Neural progenitor cell (in vitro differentiated cells): ENCODE measurements around the gene ZSCAN2. TPM values are rescaled to one million over a fixed set of nuclear protein-coding genes. Genes with fewer than 3 reads are reported as not detected.
A peak's percentile ranks its signal among the peaks of the same experiment; 100 is the strongest.

ENCODE experiments used
- DNase-seq: peaks from one replicate; pipeline ENCODE4 v3.0.0-alpha.2; 2016; ENCODE audit warnings: low spot score
- H2AFZ ChIP-seq: fragments of 200-600 bp; sonication (generic); replicated peaks from 2 replicates; pipeline ENCODE4 v1.6.1; 2016; ENCODE audit warnings: antibody characterized with exemption
- H3F3A ChIP-seq: fragments of 200-600 bp; sonication (generic); 2 replicates; pipeline ENCODE4 v1.6.1; 2016; ENCODE audit warnings: antibody characterized with exemption, low read depth
- H3K27ac ChIP-seq: fragments of 200-600 bp; sonication (generic); 2 replicates; pipeline ENCODE4 v1.5.1; 2016; ENCODE audit warnings: mild to moderate bottlenecking
- H3K27me3 ChIP-seq: fragments of 200-600 bp; sonication (generic); 2 replicates; pipeline ENCODE4 v1.6.1; 2016; ENCODE audit warnings: mild to moderate bottlenecking, moderate library complexity
- H3K36me3 ChIP-seq: fragments of 200-600 bp; sonication (generic); 2 replicates; pipeline ENCODE4 v1.5.1; 2016
- H3K4me1 ChIP-seq: fragments of 200-600 bp; sonication (generic); 2 replicates; pipeline ENCODE4 v1.6.1; 2016; ENCODE audit warnings: mixed run types
- H3K4me2 ChIP-seq: fragments of 200-600 bp; sonication (generic); 2 replicates; pipeline ENCODE4 v1.6.1; 2016
- H3K4me3 ChIP-seq: fragments of 200-600 bp; sonication (generic); 2 replicates; pipeline ENCODE4 v1.5.1; 2016
- H3K79me2 ChIP-seq: fragments of 200-600 bp; sonication (generic); 2 replicates; pipeline ENCODE4 v1.6.1; 2016; ENCODE audit warnings: low read depth
- H3K9ac ChIP-seq: fragments of 200-600 bp; sonication (generic); 2 replicates; pipeline ENCODE4 v1.6.1; 2016
- H3K9me3 ChIP-seq: fragments of 200-600 bp; sonication (generic); 2 replicates; pipeline ENCODE4 v1.5.1; 2016; ENCODE audit warnings: low read depth
- H4K20me1 ChIP-seq: fragments of 200-600 bp; sonication (generic); 2 replicates; pipeline ENCODE4 v1.6.1; 2016; ENCODE audit warnings: low read depth
- H3K27ac Mint-ChIP-seq: 3 replicates; pipeline ENCODE4 v1.8.0; 2021; ENCODE audit warnings: mixed read lengths
- H3K27me3 Mint-ChIP-seq: 2 replicates; pipeline ENCODE4 v1.8.0; 2022; ENCODE audit warnings: low read depth, mild to moderate bottlenecking, inconsistent platforms, moderate library complexity, mixed read lengths; ENCODE audit not compliant: insufficient read depth
- H3K36me3 Mint-ChIP-seq: 3 replicates; pipeline ENCODE4 v1.8.0; 2021; ENCODE audit warnings: mixed read lengths
- H3K4me1 Mint-ChIP-seq: 3 replicates; pipeline ENCODE4 v1.8.0; 2021; ENCODE audit warnings: mixed read lengths
- H3K4me3 Mint-ChIP-seq: 3 replicates; pipeline ENCODE4 v1.8.0; 2021; ENCODE audit warnings: mild to moderate bottlenecking, moderate library complexity, mixed read lengths
- H3K9me3 Mint-ChIP-seq: 3 replicates; pipeline ENCODE4 v1.8.0; 2020; ENCODE audit warnings: mixed read lengths
- CTCF ChIP-seq: fragments of 200-600 bp; sonication (generic); IDR thresholded peaks from 2 replicates; pipeline ENCODE4 v1.5.1; 2017; ENCODE audit warnings: antibody characterized with exemption, mild to moderate bottlenecking
- EZH2 ChIP-seq: fragments of 200-600 bp; sonication (generic); IDR thresholded peaks from 2 replicates; pipeline ENCODE4 v1.6.1; 2017; ENCODE audit warnings: antibody characterized with exemption, mild to moderate bottlenecking, moderate library complexity
- EZH2phosphoT487 ChIP-seq: fragments of 200-600 bp; sonication (generic); IDR thresholded peaks from 2 replicates; pipeline ENCODE4 v1.6.1; 2017; ENCODE audit warnings: antibody characterized with exemption
- total RNA-seq: library from RNA; depleted of rRNA; stranded (reverse); fragments of >200 nt; gene quantifications from 2 replicates; pipeline ENCODE4 v1.2.3, GENCODE V29; 2015; ENCODE audit warnings: low replicate concordance

Gene ZSCAN2
- total RNA-seq, 1 donor from 2014 or later = 6.7 TPM

GRCh38 chr15:84653584-84653909 lies 52.7 kb downstream of the ZSCAN2 start:
- Histone ChIP-seq H3F3A (peaks cover 28% of the 10 kb centered on the region), H3K4me2 (peak overlapping the region; percentile 83), H3K9me3 (no peaks in the 10 kb centered on the region), H3K4me1 (no peaks in the 10 kb centered on the region), H3K27ac (peak overlapping the region; percentile 5), H3K27me3 (peaks cover 20% of the 10 kb centered on the region), H3K4me3 (peak overlapping the region; percentile 76), H3K36me3 (no peaks in the 10 kb centered on the region), H3K79me2 (peaks cover 20% of the 10 kb centered on the region), H3K9ac (peak overlapping the region; percentile 90), H2AFZ (no peak overlapping the region), H4K20me1 (peaks cover 4% of the 10 kb centered on the region)
- peak overlapping the region; percentile 90 for H3K27ac Mint-ChIP-seq
- H3K27me3 Mint-ChIP-seq = peaks cover 2% of the 10 kb centered on the region
- H3K4me1 Mint-ChIP-seq = peaks cover 27% of the 10 kb centered on the region
- no peak for TF ChIP-seq EZH2
- H3K36me3 Mint-ChIP-seq = peaks cover 14% of the 10 kb centered on the region
- H3K4me3 Mint-ChIP-seq = peak overlapping the region; percentile 97
- no peaks in the 10 kb centered on the region for H3K9me3 Mint-ChIP-seq
- DNase-seq = no peak

GRCh38 chr15:84653910-84654688 lies 53.3 kb downstream of the ZSCAN2 start, which contains the start of gene WDR73:
WDR73 (minus strand) TSS chr15:84654283; CDS start chr15:84654274, 9 bp downstream.
- peak; percentile 98 for DNase-seq
- Mint-ChIP-seq H3K36me3 (peaks cover 10% of the 10 kb centered on the region), H3K4me1 (peaks cover 31% of the 10 kb centered on the region), H3K4me3 (peak within 1 kb of the TSS; percentile 97), H3K27me3 (peaks cover 2% of the 10 kb centered on the region), H3K27ac (peak within 1 kb of the TSS; percentile 90), H3K9me3 (no peaks in the 10 kb centered on the region)
- Histone ChIP-seq H3K27me3 (peaks cover 20% of the 10 kb centered on the region), H3K9me3 (no peaks in the 10 kb centered on the region), H3K36me3 (no peaks in the 10 kb centered on the region), H2AFZ (peak within 1 kb of the TSS; percentile 71), H3K4me2 (peak within 1 kb of the TSS; percentile 83), H3K9ac (peak within 1 kb of the TSS; percentile 90), H3K27ac (peak within 1 kb of the TSS; percentile 5), H3K4me1 (peaks cover 4% of the 10 kb centered on the region), H3K4me3 (peak within 1 kb of the TSS; percentile 76), H3K79me2 (peaks cover 20% of the 10 kb centered on the region), H4K20me1 (peaks cover 4% of the 10 kb centered on the region), H3F3A (peaks cover 33% of the 10 kb centered on the region)
- TF ChIP-seq EZH2 (peak; percentile 35), EZH2phosphoT487 (no peak), CTCF (no peak)

GRCh38 chr15:84654689-84655453 lies 54.1 kb downstream of the ZSCAN2 start:
- Histone ChIP-seq H3K27ac (no peak overlapping the region), H3K9ac (peak overlapping the region; percentile 53), H3K9me3 (no peaks in the 10 kb centered on the region), H4K20me1 (peaks cover 8% of the 10 kb centered on the region), H3F3A (peaks cover 41% of the 10 kb centered on the region), H3K27me3 (peaks cover 20% of the 10 kb centered on the region), H2AFZ (peak overlapping the region; percentile 71), H3K4me1 (peaks cover 12% of the 10 kb centered on the region), H3K4me2 (peak overlapping the region; percentile 83), H3K4me3 (peak overlapping the region; percentile 76), H3K36me3 (no peaks in the 10 kb centered on the region), H3K79me2 (peaks cover 20% of the 10 kb centered on the region)
- Mint-ChIP-seq H3K27me3 (peaks cover 2% of the 10 kb centered on the region), H3K9me3 (no peaks in the 10 kb centered on the region), H3K36me3 (peaks cover 9% of the 10 kb centered on the region), H3K4me1 (peaks cover 37% of the 10 kb centered on the region), H3K27ac (no peak overlapping the region), H3K4me3 (peak overlapping the region; percentile 97)
- peak; percentile 93 for DNase-seq
- TF ChIP-seq EZH2 = no peak
- peak; percentile 64 for TF ChIP-seq CTCF
- no peak for TF ChIP-seq EZH2phosphoT487
